OCI-LY3 (cell line): ENCODE results near the gene DNA2.

Experiments used
- EZH2phosphoT487 ChIP-seq: fragments of 200-600 bp; shearing (Covaris generic); IDR thresholded peaks from 2 replicates; pipeline ENCODE4 v1.6.1; 2018; ENCODE audit warnings: antibody characterized with exemption, mixed run types, low read depth
- TF ChIP-seq, protein P1 (sequence below): fragments of 200-600, 300-600 bp; sonication (generic); IDR thresholded peaks from 2 replicates; pipeline ENCODE4 v1.5.1; 2014; ENCODE audit warnings: antibody characterized with exemption, low read length, low read depth

DNA sequence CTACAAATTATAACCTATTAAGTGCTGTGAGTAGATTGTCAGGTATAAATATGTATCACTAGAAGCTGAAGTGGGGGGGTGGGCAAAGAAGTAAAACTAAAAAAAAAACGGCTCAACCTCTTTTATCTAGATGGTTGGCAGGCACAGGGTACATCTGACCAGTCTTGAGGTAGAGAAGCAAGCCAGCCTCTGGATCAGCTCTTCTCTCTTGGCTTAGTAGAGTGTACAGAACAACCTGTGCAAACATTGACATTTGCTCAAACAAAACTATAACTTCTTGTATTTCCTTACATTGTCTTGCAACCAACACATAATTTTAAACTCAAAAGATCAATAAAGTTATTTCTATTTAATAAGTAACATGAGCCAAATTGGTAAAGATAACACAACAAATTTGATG lies 25.6 kb downstream of the DNA2 start:
- TF ChIP-seq, protein P1, sequence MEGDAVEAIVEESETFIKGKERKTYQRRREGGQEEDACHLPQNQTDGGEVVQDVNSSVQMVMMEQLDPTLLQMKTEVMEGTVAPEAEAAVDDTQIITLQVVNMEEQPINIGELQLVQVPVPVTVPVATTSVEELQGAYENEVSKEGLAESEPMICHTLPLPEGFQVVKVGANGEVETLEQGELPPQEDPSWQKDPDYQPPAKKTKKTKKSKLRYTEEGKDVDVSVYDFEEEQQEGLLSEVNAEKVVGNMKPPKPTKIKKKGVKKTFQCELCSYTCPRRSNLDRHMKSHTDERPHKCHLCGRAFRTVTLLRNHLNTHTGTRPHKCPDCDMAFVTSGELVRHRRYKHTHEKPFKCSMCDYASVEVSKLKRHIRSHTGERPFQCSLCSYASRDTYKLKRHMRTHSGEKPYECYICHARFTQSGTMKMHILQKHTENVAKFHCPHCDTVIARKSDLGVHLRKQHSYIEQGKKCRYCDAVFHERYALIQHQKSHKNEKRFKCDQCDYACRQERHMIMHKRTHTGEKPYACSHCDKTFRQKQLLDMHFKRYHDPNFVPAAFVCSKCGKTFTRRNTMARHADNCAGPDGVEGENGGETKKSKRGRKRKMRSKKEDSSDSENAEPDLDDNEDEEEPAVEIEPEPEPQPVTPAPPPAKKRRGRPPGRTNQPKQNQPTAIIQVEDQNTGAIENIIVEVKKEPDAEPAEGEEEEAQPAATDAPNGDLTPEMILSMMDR = no peak
- TF ChIP-seq EZH2phosphoT487 = no peak
